GM10248 (cell line): Measurements from ENCODE around the gene MRPL37.

Source experiments
- CTCF ChIA-PET: fragments of 300-600 bp; sonication (Branson Sonifier 250); formaldehyde crosslinking; extraction: SDS; loops from one replicate; lab custom pipeline; 2021; ENCODE audit warnings: antibody characterized with exemption; lab: Yijun Ruan, JAX
- POLR2A ChIA-PET: fragments of 350-650 bp; sonication (Branson Sonifier 250); formaldehyde crosslinking; extraction: SDS; loops from one replicate; lab custom pipeline; 2020; ENCODE audit warnings: antibody characterized with exemption; lab: Yijun Ruan, JAX
- DNase-seq: peaks from one replicate; pipeline ENCODE4 v3.0.0; 2012; ENCODE audit errors: extremely low spot score
- TF ChIP-seq, protein P1 (sequence below): IDR thresholded peaks from 2 replicates; pipeline ENCODE4 v1.5.1; 2012; ENCODE audit warnings: mild to moderate bottlenecking, low read depth; ENCODE audit errors: extremely low read depth, missing control alignments, control extremely low read depth

Gene MRPL37

DNA sequence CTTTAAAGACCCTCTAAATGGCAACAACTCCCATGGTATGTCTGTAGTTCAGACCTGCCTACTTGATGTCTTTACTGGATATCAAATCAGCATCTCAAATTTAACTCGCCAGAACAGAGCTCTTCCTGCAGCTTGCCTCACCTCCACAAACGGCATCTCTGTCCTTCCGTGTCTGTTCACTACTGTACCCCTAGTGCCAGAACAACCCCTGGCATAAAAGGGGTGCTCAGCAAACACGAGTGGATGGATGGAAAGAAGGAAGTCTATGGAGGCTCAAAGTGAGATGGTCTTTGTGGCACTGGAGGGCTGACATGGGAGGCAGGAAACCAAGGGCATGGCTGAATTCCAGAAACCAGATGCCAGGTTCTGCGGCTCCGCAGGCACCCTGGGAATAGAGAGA lies 22.7 kb downstream of the MRPL37 start:
- TF ChIP-seq, protein P1, sequence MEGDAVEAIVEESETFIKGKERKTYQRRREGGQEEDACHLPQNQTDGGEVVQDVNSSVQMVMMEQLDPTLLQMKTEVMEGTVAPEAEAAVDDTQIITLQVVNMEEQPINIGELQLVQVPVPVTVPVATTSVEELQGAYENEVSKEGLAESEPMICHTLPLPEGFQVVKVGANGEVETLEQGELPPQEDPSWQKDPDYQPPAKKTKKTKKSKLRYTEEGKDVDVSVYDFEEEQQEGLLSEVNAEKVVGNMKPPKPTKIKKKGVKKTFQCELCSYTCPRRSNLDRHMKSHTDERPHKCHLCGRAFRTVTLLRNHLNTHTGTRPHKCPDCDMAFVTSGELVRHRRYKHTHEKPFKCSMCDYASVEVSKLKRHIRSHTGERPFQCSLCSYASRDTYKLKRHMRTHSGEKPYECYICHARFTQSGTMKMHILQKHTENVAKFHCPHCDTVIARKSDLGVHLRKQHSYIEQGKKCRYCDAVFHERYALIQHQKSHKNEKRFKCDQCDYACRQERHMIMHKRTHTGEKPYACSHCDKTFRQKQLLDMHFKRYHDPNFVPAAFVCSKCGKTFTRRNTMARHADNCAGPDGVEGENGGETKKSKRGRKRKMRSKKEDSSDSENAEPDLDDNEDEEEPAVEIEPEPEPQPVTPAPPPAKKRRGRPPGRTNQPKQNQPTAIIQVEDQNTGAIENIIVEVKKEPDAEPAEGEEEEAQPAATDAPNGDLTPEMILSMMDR = no peak
- ChIA-PET CTCF (no interaction called here), POLR2A (no interaction called here)
- no peak for DNase-seq

DNA sequence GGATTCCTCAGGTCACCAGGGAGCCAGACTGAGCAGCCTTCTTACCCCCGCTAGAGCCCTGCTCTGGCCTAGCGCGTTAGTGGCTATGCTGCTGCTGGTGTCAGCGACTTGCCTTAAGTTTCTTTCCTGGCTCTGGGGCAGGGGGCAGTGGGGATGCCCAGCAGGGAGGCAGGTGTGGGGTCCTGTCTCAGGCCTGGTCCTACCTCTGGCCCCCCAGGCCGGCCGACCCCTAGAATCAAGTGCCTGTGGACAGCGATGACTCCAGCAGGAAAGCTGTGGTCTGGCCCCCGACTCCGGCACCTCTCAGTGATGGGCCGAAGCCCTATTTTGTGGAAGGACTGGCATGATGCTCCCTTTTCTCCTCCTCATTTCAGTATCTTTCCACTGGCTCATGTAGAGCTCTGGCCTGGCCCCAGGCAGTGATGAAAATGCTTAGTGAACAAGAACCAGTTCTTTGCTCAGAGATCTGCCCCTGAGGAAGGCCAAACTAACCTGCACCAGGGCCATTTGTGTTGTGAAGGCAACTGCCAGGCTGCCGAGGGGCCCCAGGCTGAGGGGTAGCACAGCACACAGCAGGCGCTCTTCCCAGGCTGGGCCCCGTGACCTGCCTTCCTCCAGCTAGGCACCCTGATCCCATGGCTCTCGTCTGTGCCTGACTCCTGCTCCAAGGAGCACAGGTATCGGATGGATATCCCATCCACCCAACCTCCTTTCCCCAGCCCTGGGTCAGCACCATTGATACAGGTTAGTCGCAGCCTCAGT lies 23.7 kb downstream of the MRPL37 start:
- TF ChIP-seq, protein P1 = no peak
- DNase-seq = no peak
- ChIA-PET CTCF (no interaction called here), POLR2A (no interaction called here)

DNA sequence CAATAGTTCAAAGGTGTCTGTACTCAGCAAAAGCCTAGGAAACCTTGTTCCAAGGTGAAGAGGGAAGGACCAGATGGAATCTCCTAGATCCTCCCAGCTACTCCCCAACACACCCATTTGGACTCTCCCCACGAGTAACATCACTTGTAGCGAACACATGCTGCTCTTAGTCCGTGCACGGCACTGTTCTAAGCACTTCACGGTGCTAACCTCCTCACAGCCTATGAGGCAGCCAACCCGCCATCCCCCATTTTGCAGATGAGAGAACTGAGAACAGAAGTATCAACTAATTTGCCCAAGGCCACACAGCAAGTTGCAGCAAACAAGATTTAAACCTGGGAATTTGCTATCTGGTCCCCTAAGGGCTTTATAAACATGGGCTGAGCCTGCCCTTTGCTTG lies 24.3 kb downstream of the MRPL37 start:
- TF ChIP-seq, protein P1 = no peak
- POLR2A ChIA-PET = no interaction called here
- no peak for DNase-seq
- CTCF ChIA-PET = no interaction called here

DNA sequence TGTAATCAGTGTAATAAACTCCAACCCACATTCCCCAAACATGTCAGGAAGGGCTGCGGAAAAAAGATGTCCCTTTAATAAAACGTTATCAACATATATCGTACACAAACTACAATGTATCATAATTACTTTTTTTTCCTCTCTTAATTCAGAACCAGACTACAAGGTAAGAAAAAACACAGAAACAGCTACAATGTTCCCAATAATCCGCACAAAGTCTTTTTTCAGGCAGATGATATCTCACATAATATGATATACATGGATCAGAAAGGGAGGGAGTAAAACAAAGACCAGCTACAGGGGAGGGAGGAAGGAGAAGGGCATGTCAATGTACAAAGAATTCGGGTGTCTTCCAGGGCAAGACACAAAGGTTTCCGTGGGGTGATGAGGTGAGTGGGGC lies 25.4 kb downstream of the MRPL37 start:
- POLR2A ChIA-PET = no interaction called here
- TF ChIP-seq, protein P1 = no peak
- CTCF ChIA-PET = no interaction called here
- DNase-seq = no peak

DNA sequence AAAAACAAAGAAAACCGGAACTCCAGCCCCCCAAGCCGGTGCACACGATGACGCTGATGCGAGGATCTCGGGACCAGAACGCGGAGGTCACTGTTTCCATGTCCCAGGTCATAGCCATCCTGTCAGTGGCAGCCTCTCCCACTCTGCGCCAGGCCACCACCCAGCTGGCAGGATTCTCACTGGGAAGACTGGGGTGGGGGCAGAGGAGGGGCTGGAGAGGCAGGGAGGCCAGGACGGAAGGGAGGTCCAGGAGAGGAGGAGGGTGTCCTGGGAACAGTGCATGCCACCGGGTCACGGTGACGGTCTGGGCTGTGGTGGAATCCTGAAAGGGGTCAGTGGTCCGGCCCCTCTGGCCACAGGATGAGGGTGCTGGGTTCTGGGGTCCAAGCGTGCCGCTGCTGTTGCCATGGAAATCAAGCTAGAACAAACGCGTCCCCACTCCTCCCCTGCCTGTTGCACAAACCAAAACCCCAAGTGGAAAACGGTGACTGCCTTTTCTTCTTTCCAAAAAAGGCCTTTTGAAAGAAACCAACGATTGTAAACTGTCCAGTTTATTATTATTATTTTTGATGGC lies 26.1 kb downstream of the MRPL37 start:
- DNase-seq = no peak
- TF ChIP-seq, protein P1 = no peak
- ChIA-PET POLR2A (interaction anchor here (0.6 kb wide), 1 partner anchor 1036 kb away, joined by 11 read pairs; no protein-coding TSS in a partner anchor), CTCF (no interaction called here)

DNA sequence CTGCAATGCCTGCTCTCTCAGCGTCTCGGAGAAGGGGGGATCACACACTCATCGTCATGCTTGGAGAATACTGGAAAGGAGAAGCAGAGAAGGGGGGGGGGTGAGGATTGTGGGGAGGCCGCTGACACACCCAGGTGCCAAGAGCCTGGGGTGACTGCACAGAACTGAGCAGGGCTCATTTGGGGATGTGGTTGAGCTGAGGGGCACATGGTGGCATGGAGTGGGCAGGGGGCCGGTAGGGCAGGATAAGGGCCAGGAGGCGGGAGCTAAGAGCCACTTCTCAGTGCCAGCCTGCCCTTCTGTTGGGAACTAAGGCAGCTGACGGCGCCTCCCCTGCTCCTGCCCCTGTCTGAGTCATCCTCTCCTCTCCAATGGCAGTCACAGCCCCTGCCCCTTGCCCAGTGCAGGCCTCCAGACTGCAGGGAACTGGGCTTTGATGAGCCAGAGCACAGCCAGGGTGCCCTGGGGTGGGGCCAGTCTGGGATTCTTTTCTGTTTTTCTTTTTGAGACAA lies 27.2 kb downstream of the MRPL37 start:
- DNase-seq = no peak
- POLR2A ChIA-PET = no interaction called here
- CTCF ChIA-PET = no interaction called here

More for the DNA sequence above, 27.2 kb downstream of the MRPL37 start:
- TF ChIP-seq, protein P1 = no peak
